ENCODE measurements around the gene NR4A1. TPM values are rescaled to one million over a fixed set of nuclear protein-coding genes. Genes with fewer than 3 reads are reported as not detected.

The NR4A1 gene
- total RNA-seq, 2 donors from 2014 or later: 51.1 to 52.0 TPM

DNA sequence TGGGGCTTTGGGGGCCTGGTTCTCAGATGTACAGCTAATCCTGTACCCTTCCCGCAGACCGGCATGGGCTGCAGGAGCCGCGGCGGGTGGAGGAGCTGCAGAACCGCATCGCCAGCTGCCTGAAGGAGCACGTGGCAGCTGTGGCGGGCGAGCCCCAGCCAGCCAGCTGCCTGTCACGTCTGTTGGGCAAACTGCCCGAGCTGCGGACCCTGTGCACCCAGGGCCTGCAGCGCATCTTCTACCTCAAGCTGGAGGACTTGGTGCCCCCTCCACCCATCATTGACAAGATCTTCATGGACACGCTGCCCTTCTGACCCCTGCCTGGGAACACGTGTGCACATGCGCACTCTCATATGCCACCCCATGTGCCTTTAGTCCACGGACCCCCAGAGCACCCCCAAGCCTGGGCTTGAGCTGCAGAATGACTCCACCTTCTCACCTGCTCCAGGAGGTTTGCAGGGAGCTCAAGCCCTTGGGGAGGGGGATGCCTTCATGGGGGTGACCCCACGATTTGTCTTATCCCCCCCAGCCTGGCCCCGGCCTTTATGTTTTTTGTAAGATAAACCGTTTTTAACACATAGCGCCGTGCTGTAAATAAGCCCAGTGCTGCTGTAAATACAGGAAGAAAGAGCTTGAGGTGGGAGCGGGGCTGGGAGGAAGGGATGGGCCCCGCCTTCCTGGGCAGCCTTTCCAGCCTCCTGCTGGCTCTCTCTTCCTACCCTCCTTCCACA is 7.6 kb downstream of the NR4A1 start:
- Histone ChIP-seq H3K9me3 (no peaks in the 10 kb centered on the region), H3K4me3 (no peak overlapping the region), H3K9ac (ENCODE audit: low read depth in 2 of 2, low read length in 2 of 2) (peak overlapping the region in 1 of 2 donors; percentile 31), H3K4me1 (peaks cover 6% of the 10 kb centered on the region), H3K27me3 (no peaks in the 10 kb centered on the region), H3K27ac (no peak overlapping the region), H3K36me3 (no peaks in the 10 kb centered on the region)
- TF ChIP-seq, protein P1, sequence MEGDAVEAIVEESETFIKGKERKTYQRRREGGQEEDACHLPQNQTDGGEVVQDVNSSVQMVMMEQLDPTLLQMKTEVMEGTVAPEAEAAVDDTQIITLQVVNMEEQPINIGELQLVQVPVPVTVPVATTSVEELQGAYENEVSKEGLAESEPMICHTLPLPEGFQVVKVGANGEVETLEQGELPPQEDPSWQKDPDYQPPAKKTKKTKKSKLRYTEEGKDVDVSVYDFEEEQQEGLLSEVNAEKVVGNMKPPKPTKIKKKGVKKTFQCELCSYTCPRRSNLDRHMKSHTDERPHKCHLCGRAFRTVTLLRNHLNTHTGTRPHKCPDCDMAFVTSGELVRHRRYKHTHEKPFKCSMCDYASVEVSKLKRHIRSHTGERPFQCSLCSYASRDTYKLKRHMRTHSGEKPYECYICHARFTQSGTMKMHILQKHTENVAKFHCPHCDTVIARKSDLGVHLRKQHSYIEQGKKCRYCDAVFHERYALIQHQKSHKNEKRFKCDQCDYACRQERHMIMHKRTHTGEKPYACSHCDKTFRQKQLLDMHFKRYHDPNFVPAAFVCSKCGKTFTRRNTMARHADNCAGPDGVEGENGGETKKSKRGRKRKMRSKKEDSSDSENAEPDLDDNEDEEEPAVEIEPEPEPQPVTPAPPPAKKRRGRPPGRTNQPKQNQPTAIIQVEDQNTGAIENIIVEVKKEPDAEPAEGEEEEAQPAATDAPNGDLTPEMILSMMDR (IDR thresholded peaks at IDR 0.05): no peak
- intact Hi-C loops (cut with DNase I): no loop called here
- no peak for DNase-seq

DNA sequence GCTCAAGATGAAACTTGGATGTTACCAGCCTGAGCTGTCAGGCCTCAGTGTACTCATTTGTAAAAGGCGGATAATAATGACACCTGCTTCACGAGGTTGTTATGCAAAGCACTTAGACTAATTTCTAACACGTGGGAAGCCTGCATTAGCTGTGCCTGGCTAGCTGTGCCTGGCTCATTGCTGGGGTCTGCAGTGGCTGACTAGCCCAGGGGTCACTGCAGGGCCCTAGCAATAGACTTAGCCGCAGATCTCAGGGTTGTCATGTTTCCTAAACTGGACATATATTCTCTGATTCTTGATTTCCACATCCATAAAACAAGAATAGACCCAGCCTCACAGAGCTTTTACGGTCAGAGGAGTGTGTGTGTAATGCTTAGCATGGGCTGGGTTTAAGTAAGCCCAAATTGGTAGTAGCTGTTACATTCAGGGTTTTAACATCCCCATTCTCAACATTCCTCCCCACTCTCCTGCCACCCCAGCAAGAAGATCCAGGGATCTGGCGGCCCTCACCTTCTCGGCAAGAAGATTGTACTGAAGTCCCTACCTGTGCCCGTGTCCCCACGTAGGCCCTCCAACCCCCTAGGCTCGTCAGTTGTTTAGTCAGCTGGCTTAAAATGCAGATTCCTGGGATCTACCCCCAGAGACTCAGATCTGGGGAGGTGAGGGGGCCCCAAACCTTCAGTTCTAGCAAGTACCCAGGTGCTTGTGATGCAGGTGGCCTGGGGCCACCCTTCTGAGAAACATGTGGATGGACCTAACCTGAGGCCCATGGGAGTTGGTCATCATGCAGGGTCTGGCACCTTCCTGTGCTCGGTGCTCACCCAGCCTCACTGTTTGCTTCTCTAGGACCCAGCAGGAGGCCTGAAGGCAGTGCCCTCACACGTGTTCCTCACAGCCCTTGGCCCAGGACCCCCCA is 8.6 kb downstream of the NR4A1 start:
- DNase-seq: no peak
- Histone ChIP-seq H3K9me3 (no peaks in the 10 kb centered on the region), H3K27me3 (no peaks in the 10 kb centered on the region), H3K27ac (no peak overlapping the region), H3K4me3 (no peak overlapping the region), H3K9ac (ENCODE audit: low read depth in 2 of 2, low read length in 2 of 2) (no peak overlapping the region), H3K4me1 (peaks cover 6% of the 10 kb centered on the region), H3K36me3 (no peaks in the 10 kb centered on the region)
- TF ChIP-seq, protein P1 (IDR thresholded peaks at IDR 0.05): no peak
- intact Hi-C loops (cut with DNase I): no loop called here

DNA sequence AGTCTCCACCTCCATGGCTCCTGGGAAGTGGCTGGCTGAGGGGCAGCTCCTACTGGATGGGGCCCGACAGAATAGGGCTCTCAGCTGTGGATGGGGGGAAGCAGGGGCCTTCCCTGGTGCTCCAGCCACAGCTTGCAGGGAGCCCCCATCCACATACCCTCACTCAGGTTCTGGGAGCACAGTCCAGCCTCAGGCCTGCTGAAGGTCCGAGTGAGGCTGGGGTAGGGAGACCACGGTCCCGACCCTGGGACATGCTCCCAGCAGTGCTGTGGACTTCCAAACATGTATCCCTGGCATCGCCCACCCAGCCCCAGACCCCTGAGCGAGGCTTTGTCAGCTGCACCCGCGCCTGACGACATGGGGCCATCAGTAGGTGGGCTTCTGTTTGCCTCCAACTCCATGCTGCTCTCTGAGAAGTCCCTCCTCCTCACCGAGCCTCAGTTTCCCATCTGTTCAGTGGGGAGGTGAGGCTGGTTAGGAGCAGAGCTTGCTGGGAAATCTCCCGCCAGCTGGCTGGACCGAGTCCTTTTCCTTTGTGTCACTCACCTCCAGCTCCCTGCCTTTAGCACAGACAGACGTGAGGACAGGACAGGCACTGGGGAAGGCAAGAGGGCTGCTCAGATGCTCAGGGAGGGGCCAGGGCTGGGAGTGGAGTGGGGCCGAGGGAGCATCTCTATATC is 9.4 kb downstream of the NR4A1 start:
- no peak overlapping the region for H3K9ac ChIP-seq (ENCODE audit: low read depth in 2 of 2, low read length in 2 of 2)
- H3K4me1 ChIP-seq: peaks cover 6% of the 10 kb centered on the region
- no peak for DNase-seq

DNA sequence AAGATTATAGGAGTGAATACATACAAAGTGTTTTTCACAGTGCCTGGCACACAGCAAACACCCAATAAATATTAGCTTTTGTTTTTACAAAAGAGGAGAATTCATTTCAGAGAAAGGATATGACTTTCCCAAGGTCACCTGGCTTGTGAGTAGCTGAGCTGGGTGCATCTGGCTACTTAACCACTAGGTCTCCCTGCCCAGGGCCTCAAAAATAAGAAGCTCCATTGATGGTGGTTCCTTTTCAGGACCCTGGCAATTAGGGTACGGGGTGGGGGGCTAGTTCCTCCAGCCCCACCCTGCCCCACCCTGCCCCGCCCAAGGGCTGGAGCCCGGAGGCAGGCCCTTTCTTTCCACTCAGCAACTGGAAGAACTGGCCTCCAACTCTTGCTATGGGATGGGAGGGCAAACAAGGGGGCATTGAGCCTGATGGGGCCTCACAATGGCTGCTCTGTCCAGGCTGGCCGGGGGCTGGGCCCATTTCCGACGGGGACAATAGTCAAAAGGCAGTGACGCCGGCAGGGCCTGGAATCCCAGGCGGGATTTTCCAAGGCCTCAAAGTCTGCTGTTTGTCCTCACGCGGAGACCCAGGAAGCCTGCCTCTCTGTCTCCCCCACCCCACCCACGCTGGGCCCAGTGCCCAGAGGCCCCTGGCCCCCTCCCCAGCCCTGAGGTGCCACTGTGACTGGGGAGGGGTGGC is 10.4 kb downstream of the NR4A1 start:
- no peaks in the 10 kb centered on the region for H3K27me3 ChIP-seq
- TF ChIP-seq, protein P1 (IDR thresholded peaks at IDR 0.05): no peak
- H3K9me3 ChIP-seq: no peaks in the 10 kb centered on the region
- intact Hi-C loops (cut with DNase I): no loop called here
- no peak overlapping the region for H3K27ac ChIP-seq
- H3K36me3 ChIP-seq: no peaks in the 10 kb centered on the region
- no peak overlapping the region for H3K9ac ChIP-seq (ENCODE audit: low read depth in 2 of 2, low read length in 2 of 2)
- DNase-seq: no peak
- peaks cover 6% of the 10 kb centered on the region for H3K4me1 ChIP-seq
- H3K4me3 ChIP-seq: no peak overlapping the region

More for the DNA sequence above, 9.4 kb downstream of the NR4A1 start:
- intact Hi-C loops (cut with DNase I): no loop called here
- Histone ChIP-seq H3K36me3 (no peaks in the 10 kb centered on the region), H3K9me3 (no peaks in the 10 kb centered on the region), H3K27me3 (no peaks in the 10 kb centered on the region), H3K27ac (no peak overlapping the region), H3K4me3 (no peak overlapping the region)
- TF ChIP-seq, protein P1 (IDR thresholded peaks at IDR 0.05): no peak

All from colonic mucosa (tissue), 4 donors.